SU-DHL-6 (cell line): ENCODE results near the gene ANXA7.

Source experiments
- CTCF ChIP-seq: fragments of 200-600 bp; sonication (generic); IDR thresholded peaks from one replicate; pipeline ENCODE4 v1.5.1; 2017; ENCODE audit warnings: antibody characterized with exemption, mild to moderate bottlenecking, low read length, moderate library complexity; ENCODE audit not compliant: insufficient read depth, poor library complexity, severe bottlenecking
- EZH2phosphoT487 ChIP-seq: fragments of 200-600 bp; sonication (generic), shearing (Covaris generic); conservative IDR thresholded peaks from 2 replicates; pipeline ENCODE4 v1.6.1; 2018; ENCODE audit warnings: mild to moderate bottlenecking, antibody characterized with exemption, low read length, moderate library complexity, mixed read lengths

DNA sequence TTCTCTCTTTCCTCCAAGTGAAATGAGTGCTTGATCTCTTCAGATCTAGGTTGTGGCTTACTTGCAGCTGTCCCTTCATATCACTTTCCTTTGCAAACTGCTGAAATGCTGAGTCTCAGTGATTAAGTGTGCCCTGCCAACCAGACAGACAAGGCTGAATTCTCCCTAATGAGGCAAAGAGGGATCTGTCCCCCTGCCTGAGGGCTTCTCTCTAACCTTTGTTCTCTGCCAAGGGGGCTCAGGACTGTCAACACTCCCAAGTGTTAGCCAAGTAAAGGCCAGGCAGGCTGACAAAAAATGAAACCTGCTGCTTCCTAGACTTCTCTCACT is 19.6 kb upstream of the ANXA7 start, which contains the start of gene MSS51:
- TF ChIP-seq CTCF (no peak), EZH2phosphoT487 (no peak)
